MM.1S (cell line): ENCODE data around the gene TOM1L1.

Source experiments
- CTCF ChIP-seq: fragments of 300-600 bp; sonication (generic); IDR thresholded peaks from 2 replicates; pipeline ENCODE4 v1.5.1; 2016; ENCODE audit warnings: antibody characterized with exemption, low read length, mixed read lengths
- EZH2phosphoT487 ChIP-seq: fragments of 300-600 bp; sonication (generic); IDR thresholded peaks from 2 replicates; pipeline ENCODE4 v1.6.1; 2018; ENCODE audit warnings: antibody characterized with exemption, low read length

- TF ChIP-seq CTCF = no peak
- no peak for TF ChIP-seq EZH2phosphoT487
Measured at GRCh38 chr17:54876656-54877195, 23.9 kb upstream of the TOM1L1 start.
